ENCODE data around the gene TMEM132C.

DNA sequence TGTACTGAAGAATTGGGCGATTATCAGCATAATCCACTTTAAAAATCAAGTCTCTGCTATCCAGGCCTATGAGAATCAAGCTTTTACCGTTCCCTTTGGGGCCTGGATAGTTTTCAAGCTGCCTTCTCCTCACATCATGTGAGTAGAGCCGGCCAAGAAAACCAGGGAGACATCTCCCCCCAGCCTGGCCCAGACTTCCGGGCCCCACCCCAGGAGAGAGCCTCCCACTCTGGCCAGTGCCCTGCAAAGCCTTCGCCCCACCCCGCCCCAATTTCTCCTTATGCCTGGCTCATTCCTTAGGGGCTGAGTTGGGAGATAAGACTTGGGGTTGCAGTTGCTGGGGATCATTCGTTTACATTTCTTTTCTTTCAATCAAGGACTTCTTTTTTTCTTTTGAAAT lies 1.4 kb upstream of the TMEM132C start:
- TF ChIP-seq CTCF (IDR thresholded peaks at IDR 0.05; ENCODE audit: low read depth, low read length, poor library complexity, severe bottlenecking) (no peak), EZH2phosphoT487 (IDR thresholded peaks at IDR 0.05; ENCODE audit: borderline replicate concordance, low read length) (no peak)

Measured in DOHH2 (cell line).